ENCODE results near the gene KAT2B. TPM values are rescaled to one million over a fixed set of nuclear protein-coding genes. Genes with fewer than 3 reads are reported as not detected.
A peak's percentile ranks its signal among the peaks of the same experiment; 100 is the strongest.

The KAT2B gene
- total and polyA plus RNA-seq, 2 of the 13 experiments (the other 11 are each of a cell fraction or from before 2014, with no cell fraction given), result 0.97 to 1.7 TPM

GRCh38 chr3:20091331-20092047 is 51.2 kb downstream of the KAT2B start:
- in situ Hi-C loops (cut with HindIII; ENCODE audit: extremely low pct_ligation_motif_present, low pct_unique_long_range_greater_than_20kb) (no loop called here), intact Hi-C loops (cut with micrococcal nuclease; ENCODE audit: unreplicated experiment) (no loop called here)
- WGBS (ENCODE audit: low lambda C conversion rate), result 8% methylated on average over 2 of the region's 2 CpGs
- H3K4me2 ChIP-seq (ENCODE audit: low read depth, low read length), result peak overlapping the region; percentile 32
- H3K36me3 ChIP-seq (replicated peaks in 1 of 2; ENCODE audit: control insufficient read depth in 1 of 2, insufficient read depth in 2 of 2, low read length in 2 of 2), result no peaks in the 10 kb centered on the region
- DNase-seq (ENCODE audit: low spot score), result peak; percentile 12
- no peak for TF ChIP-seq NFATC3 (CRISPR knock-in tag; IDR thresholded peaks at IDR 0.05)
- TF ChIP-seq HES4 (CRISPR knock-in tag; IDR thresholded peaks at IDR 0.05; ENCODE audit: borderline replicate concordance), result no peak
- peak in 1 of 2 experiments; percentile 7; a peak in 1 of 4 replicates for TF ChIP-seq EP300 (IDR thresholded peaks at IDR 0.05; ENCODE audit: low read depth in 2 of 2, low read length in 2 of 2)
- no peak for TF ChIP-seq EP300 (CRISPR knock-in tag; IDR thresholded peaks at IDR 0.05; ENCODE audit: borderline replicate concordance)
- TF ChIP-seq SOX13 (IDR thresholded peaks at IDR 0.05), result no peak
- peak in 1 of 2 experiments; percentile 77; a peak in 2 of 4 replicates for TF ChIP-seq SOX13 (CRISPR knock-in tag; conservative IDR thresholded peaks at IDR 0.05 in 1 of 2, IDR thresholded peaks at IDR 0.05 in 1 of 2)
- TF ChIP-seq SOX5 (CRISPR knock-in tag; IDR thresholded peaks at IDR 0.05; ENCODE audit: borderline replicate concordance), result peak; percentile 85; the same call in 1 of the 2 replicates
- TF ChIP-seq ZNF282 (IDR thresholded peaks at IDR 0.05; ENCODE audit: partially characterized antibody), result no peak
- peak; percentile 74 for TF ChIP-seq ASH2L (IDR thresholded peaks at IDR 0.05; ENCODE audit: insufficient read length, low read depth, low read length)
- no peaks in the 10 kb centered on the region for H3K79me2 ChIP-seq (ENCODE audit: insufficient read depth, low read length)
- CTCF ChIA-PET (ENCODE audit: low intra/inter-chr PET ratio, low total read pairs), result no interaction called here
- H3K27me3 ChIP-seq (ENCODE audit: control insufficient read depth in 1 of 2, insufficient read depth in 2 of 2, low read length in 2 of 2), result no peaks in the 10 kb centered on the region
- peak; percentile 26 for FAIRE-seq
- no peak overlapping the region for H3K4me3 ChIP-seq (replicated peaks in 1 of 3; ENCODE audit: insufficient read depth in 1 of 3, low read depth in 2 of 3, low read length in 3 of 3)
- POLR2A ChIA-PET, result no interaction called here
- peak; percentile 41; the same call in 1 of the 3 replicates for ATAC-seq
- no TSS peak for BruUV-seq (replicated peaks)
- no peak overlapping the region for H2AFZ ChIP-seq (ENCODE audit: low read length)
- no peak overlapping the region for H3K27ac ChIP-seq (ENCODE audit: extremely low read length, insufficient read depth, low read length)
- H3K9ac ChIP-seq (ENCODE audit: insufficient read depth, low read depth, low read length), result no peak overlapping the region
- no peaks in the 10 kb centered on the region for H4K20me1 ChIP-seq (ENCODE audit: insufficient read depth, low read length)
- peaks cover 20% of the 10 kb centered on the region for H3K4me1 ChIP-seq (ENCODE audit: insufficient read depth, low read length)
- H3K9me3 ChIP-seq (ENCODE audit: low read length), result peaks cover 19% of the 10 kb centered on the region
